H1 (cell line): ENCODE results near the gene COPG1. TPM values are rescaled to one million over a fixed set of nuclear protein-coding genes. Genes with fewer than 3 reads are reported as not detected.

Experiments
- ASH2L ChIP-seq: fragments of 200-600, 300-600 bp; sonication (generic); IDR thresholded peaks from one replicate; pipeline ENCODE4 v1.7.1; 2017; ENCODE audit warnings: low read length
- BRCA1 ChIP-seq: IDR thresholded peaks from 2 replicates; pipeline ENCODE4 v1.6.1; 2012; ENCODE audit warnings: low read depth, low read length, improper control_type of control experiment
- CHD2 ChIP-seq: IDR thresholded peaks from 2 replicates; pipeline ENCODE4 v1.6.1; 2012; ENCODE audit warnings: low read length, improper control_type of control experiment
- CTBP2 ChIP-seq: IDR thresholded peaks from 2 replicates; pipeline ENCODE4 v1.7.0; 2011; ENCODE audit warnings: borderline replicate concordance, mild to moderate bottlenecking, moderate library complexity, mixed read lengths, low read length; ENCODE audit not compliant: insufficient read depth, insufficient read length
- EGR1 ChIP-seq: IDR thresholded peaks from 2 replicates; pipeline ENCODE4 v1.6.1; 2011; ENCODE audit warnings: low read depth, low read length, borderline replicate concordance
- FOSL1 ChIP-seq: IDR thresholded peaks from 2 replicates; pipeline ENCODE4 v1.6.1; 2011; ENCODE audit warnings: mild to moderate bottlenecking, low read depth, low read length, moderate library complexity; ENCODE audit not compliant: insufficient read depth
- JUND ChIP-seq: IDR thresholded peaks from 2 replicates; pipeline ENCODE4 v1.6.1; 2011; ENCODE audit warnings: mild to moderate bottlenecking, improper control_type of control experiment, low read length
- POLR2A ChIP-seq, 2 experiments: IDR thresholded peaks; 1 replicate in 1 of 2; 2 replicates in 1 of 2; pipeline ENCODE4 v1.6.1; 2011; ENCODE audit warnings: low read depth in 2 of 2, low read length in 2 of 2, mild to moderate bottlenecking in 2 of 2; ENCODE audit errors: control extremely low read depth in 1 of 2
- RAD21 ChIP-seq, 2 experiments: IDR thresholded peaks in 1 of 2; conservative IDR thresholded peaks in 1 of 2; 2 replicates each; pipeline ENCODE4 v1.6.1; 2011; ENCODE audit warnings: low read depth in 2 of 2, low read length in 2 of 2, improper control_type of control experiment in 1 of 2, inconsistent platforms in 1 of 2, mild to moderate bottlenecking in 1 of 2, moderate library complexity in 1 of 2
- RBBP5 ChIP-seq: IDR thresholded peaks from 2 replicates; pipeline ENCODE4 v1.7.1; 2012; ENCODE audit warnings: low read depth, mild to moderate bottlenecking, inconsistent platforms, low read length, moderate library complexity, borderline replicate concordance
- RFX5 ChIP-seq: IDR thresholded peaks from 2 replicates; pipeline ENCODE4 v1.6.1; 2011; ENCODE audit warnings: low read depth, low read length, improper control_type of control experiment, borderline replicate concordance
- SIN3A ChIP-seq, 2 experiments: IDR thresholded peaks in 1 of 2; conservative IDR thresholded peaks in 1 of 2; 2 replicates each; pipeline ENCODE4 v1.6.1; 2011 to 2012; ENCODE audit warnings: low read length in 2 of 2, improper control_type of control experiment in 1 of 2, low read depth in 1 of 2, mild to moderate bottlenecking in 1 of 2
- SIRT6 ChIP-seq: IDR thresholded peaks from one replicate; pipeline ENCODE4 v1.7.1; 2012; ENCODE audit warnings: low read length, inconsistent platforms
- SP4 ChIP-seq: IDR thresholded peaks from 2 replicates; pipeline ENCODE4 v1.6.1; 2012; ENCODE audit warnings: low read length, inconsistent platforms
- SRF ChIP-seq: IDR thresholded peaks from 2 replicates; pipeline ENCODE4 v1.6.1; 2011; ENCODE audit warnings: mild to moderate bottlenecking, low read depth, low read length, moderate library complexity
- TAF7 ChIP-seq: optimal IDR thresholded peaks from 2 replicates; pipeline ENCODE3; 2011; ENCODE audit warnings: low read depth, mild to moderate bottlenecking, inconsistent platforms, low read length, moderate library complexity, borderline replicate concordance
- TBP ChIP-seq: IDR thresholded peaks from 2 replicates; pipeline ENCODE4 v1.6.1; 2011; ENCODE audit warnings: low read depth, low read length, improper control_type of control experiment
- TCF12 ChIP-seq: IDR thresholded peaks from 2 replicates; pipeline ENCODE4 v1.6.1; 2011; ENCODE audit warnings: low read depth, mild to moderate bottlenecking, low read length
- YY1 ChIP-seq: IDR thresholded peaks from 2 replicates; pipeline ENCODE4 v1.6.1; 2011; ENCODE audit warnings: low read depth, mild to moderate bottlenecking, low read length
- polyA plus RNA-seq, 7 experiments: library from polyadenylated mRNA; depleted of rRNA in 3 of 7; stranded (reverse) in 5 of 7; unstranded in 2 of 7; fragments of >200 nt in 5 of 7; fragments of 200-250 nt in 2 of 7; gene quantifications; 1 replicate in 5 of 7; 2 replicates in 1 of 7; 4 replicates in 1 of 7; pipeline versions ENCODE4 v1.2.1 to v1.2.3, GENCODE V29; 2011 to 2013; ENCODE audit warnings: missing spikeins in 2 of 7, mixed read lengths in 2 of 7
- total RNA-seq: library from RNA; stranded (reverse); fragmentation: NEBNext Ultra II Directional; extraction: Animal tissue kit (Norgen Biotek cat#: 25700); gene quantifications from 2 replicates; pipeline ENCODE4 v1.2.1, GENCODE V29; 2021
- TF ChIP-seq, protein P1 (sequence below): IDR thresholded peaks from 2 replicates; pipeline ENCODE4 v1.6.1; 2012; ENCODE audit warnings: low read length, inconsistent platforms
- TF ChIP-seq, protein P2 (sequence below): IDR thresholded peaks from 2 replicates; pipeline ENCODE4 v1.6.1; 2011; ENCODE audit warnings: low read length, improper control_type of control experiment

The COPG1 gene
- total and polyA plus RNA-seq, 2 of the 8 experiments (the other 6 are each of a cell fraction or from before 2014, with no cell fraction given) = 52.7 to 106 TPM

GRCh38 chr3:129249284-129250065, at the start of gene COPG1 (continued):
- TF ChIP-seq SIN3A (conservative IDR thresholded peaks at IDR 0.05 in 1 of 2, IDR thresholded peaks at IDR 0.05 in 1 of 2; ENCODE audit: low read depth in 1 of 2, low read length in 2 of 2) (peak in 1 of 2 experiments; percentile 13; a peak in 1 of 4 replicates), YY1 (no peak), RBBP5 (peak; percentile 25; the same call in 1 of the 2 replicates), BRCA1 (no peak), JUND (no peak), TCF12 (no peak), SP4 (no peak), CTBP2 (no peak), TAF7 (peak; percentile 64), ASH2L (peak; percentile 56), CHD2 (no peak), RAD21 (IDR thresholded peaks at IDR 0.05 in 1 of 2, conservative IDR thresholded peaks at IDR 0.05 in 1 of 2; ENCODE audit: low read depth in 2 of 2, low read length in 2 of 2) (no peak), EGR1 (0 out of 2 replicates have a peak, but pooled peaks have one; percentile 34), FOSL1 (no peak), POLR2A (IDR thresholded peaks at IDR 0.05; ENCODE audit: control extremely low read depth in 1 of 2, low read depth in 2 of 2, low read length in 2 of 2) (peak; percentile 82 to 94), TBP (peak; percentile 78), SRF (no peak), RFX5 (no peak), SIRT6 (no peak)
- TF ChIP-seq, protein P1, sequence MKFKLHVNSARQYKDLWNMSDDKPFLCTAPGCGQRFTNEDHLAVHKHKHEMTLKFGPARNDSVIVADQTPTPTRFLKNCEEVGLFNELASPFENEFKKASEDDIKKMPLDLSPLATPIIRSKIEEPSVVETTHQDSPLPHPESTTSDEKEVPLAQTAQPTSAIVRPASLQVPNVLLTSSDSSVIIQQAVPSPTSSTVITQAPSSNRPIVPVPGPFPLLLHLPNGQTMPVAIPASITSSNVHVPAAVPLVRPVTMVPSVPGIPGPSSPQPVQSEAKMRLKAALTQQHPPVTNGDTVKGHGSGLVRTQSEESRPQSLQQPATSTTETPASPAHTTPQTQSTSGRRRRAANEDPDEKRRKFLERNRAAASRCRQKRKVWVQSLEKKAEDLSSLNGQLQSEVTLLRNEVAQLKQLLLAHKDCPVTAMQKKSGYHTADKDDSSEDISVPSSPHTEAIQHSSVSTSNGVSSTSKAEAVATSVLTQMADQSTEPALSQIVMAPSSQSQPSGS = no peak
- TF ChIP-seq, protein P2, sequence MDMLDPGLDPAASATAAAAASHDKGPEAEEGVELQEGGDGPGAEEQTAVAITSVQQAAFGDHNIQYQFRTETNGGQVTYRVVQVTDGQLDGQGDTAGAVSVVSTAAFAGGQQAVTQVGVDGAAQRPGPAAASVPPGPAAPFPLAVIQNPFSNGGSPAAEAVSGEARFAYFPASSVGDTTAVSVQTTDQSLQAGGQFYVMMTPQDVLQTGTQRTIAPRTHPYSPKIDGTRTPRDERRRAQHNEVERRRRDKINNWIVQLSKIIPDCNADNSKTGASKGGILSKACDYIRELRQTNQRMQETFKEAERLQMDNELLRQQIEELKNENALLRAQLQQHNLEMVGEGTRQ = no peak
